Right ventricle myocardium inferior (tissue), 1 donor: ENCODE results near the gene EPC1. TPM values are rescaled to one million over a fixed set of nuclear protein-coding genes. Genes with fewer than 3 reads are reported as not detected.

Experiments used
- ATAC-seq: fragments of 200-7000 bp; cut with Tn5 transposase; one replicate; pipeline ENCODE4 v1.9.1; 2020; ENCODE audit warnings: mild to moderate bottlenecking, moderate library complexity
- DNase-seq: peaks from one replicate; pipeline ENCODE4 v3.0.0; 2021; ENCODE audit errors: missing footprints
- intact Hi-C: fragments of 100-400 bp; cut with DNase I; formaldehyde crosslinking; loops from one replicate; pipeline ENCODE4 v1.11.0; 2022
- total RNA-seq: library from RNA; stranded (reverse); fragmentation: NEBNext Ultra II Directional; extraction: Animal tissue kit (Norgen Biotek cat#: 25700); gene quantifications from one replicate; pipeline ENCODE4 v1.2.1, GENCODE V29; 2021
- donor health status: DM: no; HTN: yes; CAD: no; lungs with severe emphysema.

Gene EPC1
- total RNA-seq, 1 donor from 2014 or later, result 18.0 TPM

- intact Hi-C loops, result loop anchor here (10.0 kb wide), 1 partner anchor 294 kb away; the partner anchor contains the start of gene KIF5B
Measured at GRCh38 chr10:32348297-32349198, 1.6 kb upstream of the EPC1 start.

GRCh38 chr10:32347363-32348022 is 535 bp upstream of the EPC1 start:
- DNase-seq (no peak), ATAC-seq (no peak)
- intact Hi-C loops, result loop anchor here (2.0 to 10.0 kb wide), 2 partner anchors 23 to 293 kb away; partner anchors contain the start of gene KIF5B

More at GRCh38 chr10:32348297-32349198, 1.6 kb upstream of the EPC1 start:
- ATAC-seq (no peak), DNase-seq (no peak)

GRCh38 chr10:32346134-32346550 is 816 bp downstream of the EPC1 start:
- peak; percentile 98 for DNase-seq
- ATAC-seq, result peak; percentile 98
- intact Hi-C loops, result loop anchor here (1.0 to 10.0 kb wide), 3 partner anchors 25 to 291 kb away; partner anchors contain the start of gene KIF5B

- intact Hi-C loops, result loop anchor here (2.0 to 10.0 kb wide), 2 partner anchors 75 to 287 kb away; partner anchors contain the start of gene KIF5B
- ATAC-seq, result no peak
- no peak for DNase-seq
Measured at GRCh38 chr10:32341596-32341995, 5.4 kb downstream of the EPC1 start.

DNA sequence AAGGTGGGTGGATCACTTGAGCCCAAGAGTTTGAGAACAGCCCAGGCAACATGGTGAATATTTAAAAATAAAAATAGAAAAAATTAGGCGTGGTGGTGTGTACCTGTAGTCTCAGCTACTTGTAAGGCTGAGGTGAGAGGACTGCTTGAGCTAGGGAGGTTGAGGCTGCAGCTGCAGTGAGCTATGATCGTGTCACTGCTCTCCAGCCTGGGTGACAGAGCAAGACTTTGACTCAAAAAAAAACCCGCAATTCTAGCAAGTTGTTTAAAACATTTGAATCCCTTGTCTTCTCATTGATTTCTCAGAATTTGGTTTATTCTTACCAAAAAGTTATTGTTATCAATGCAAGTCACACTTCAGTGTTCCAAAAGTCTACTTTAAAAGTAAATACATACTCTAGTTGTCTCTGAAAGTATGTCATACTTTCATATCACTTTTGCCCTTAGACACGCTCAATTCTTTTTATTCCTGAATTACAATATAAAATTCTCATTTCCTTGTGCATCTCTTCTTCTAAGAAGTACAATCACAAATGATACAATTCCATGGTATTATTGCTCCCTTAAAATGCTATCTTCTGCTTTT is 6.3 kb downstream of the EPC1 start:
- DNase-seq (no peak), ATAC-seq (no peak)
- intact Hi-C loops, result loop anchor here (2.0 to 10.0 kb wide), 2 partner anchors 74 to 286 kb away; partner anchors contain the start of gene KIF5B

DNA sequence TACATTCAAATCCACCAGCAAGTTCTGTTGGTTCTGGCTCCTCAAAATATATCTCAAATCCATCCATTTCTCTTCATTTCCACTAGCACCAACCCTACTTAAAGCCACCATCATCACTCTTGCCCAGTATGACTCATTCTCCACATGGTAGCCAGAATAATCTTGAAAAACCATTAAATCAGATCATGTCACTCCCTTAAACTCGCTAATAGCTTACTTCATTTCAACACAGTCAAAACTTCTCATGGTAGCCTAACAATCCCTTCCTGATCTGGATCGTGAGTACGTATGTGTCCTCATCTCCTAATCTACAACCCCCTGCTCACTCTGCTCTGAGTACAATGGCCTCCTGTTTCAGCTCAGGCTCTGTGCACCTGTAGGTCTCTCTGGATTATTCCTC is 8.7 kb downstream of the EPC1 start:
- intact Hi-C loops, result no loop called here
- ATAC-seq, result no peak
- DNase-seq, result no peak

DNA sequence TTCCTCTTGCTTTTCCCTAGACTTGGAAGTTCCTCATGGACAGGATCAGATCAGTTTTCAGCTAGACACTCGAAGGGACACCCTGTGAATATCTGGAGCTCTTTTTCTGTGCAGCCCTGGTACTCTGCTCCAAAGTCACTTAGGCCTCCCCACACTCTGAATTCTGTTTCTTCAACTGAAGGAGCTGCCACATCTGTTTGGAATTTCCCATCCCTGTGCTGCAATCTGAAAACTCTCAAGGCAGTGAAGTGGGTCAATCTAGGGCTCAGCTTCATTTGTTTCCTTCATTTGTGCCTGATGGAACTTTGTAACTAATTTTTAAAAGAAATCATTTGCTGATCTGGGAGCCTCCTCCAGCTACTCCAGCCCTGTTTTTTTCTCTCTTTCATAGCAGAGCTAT is 9.6 kb downstream of the EPC1 start:
- no peak for DNase-seq
- intact Hi-C loops, result no loop called here
- no peak for ATAC-seq

GRCh38 chr10:32333849-32334248 is 13.1 kb downstream of the EPC1 start:
- no peak for DNase-seq

DNA sequence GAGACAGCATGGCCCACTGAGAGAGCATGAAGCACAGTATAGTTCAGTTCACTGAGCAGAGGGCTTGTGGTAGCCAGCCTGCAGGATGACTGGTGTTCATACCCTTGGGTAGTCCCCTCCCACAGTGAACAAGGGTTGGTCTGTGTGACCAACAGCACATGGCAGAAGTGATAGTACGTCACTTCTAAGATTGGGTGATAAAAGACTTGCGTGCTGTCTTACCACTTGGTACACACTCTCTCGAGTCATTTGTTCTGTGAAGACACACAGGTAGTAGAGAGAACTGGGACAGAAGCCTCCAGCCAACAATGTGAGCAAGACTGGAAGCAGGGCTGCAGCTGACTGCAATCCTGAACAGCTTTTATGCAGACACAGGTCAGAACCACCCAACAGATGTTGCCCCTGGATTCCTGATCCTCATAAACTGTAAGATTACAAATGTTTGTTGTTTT is 14.6 kb downstream of the EPC1 start:
- intact Hi-C loops, result no loop called here
- DNase-seq (no peak), ATAC-seq (peak; percentile 44)

More at GRCh38 chr10:32333849-32334248, 13.1 kb downstream of the EPC1 start:
- intact Hi-C loops, result no loop called here
- no peak for ATAC-seq

- ATAC-seq, result no peak
- intact Hi-C loops, result no loop called here
- DNase-seq, result no peak
Measured at GRCh38 chr10:32331606-32332005, 15.4 kb downstream of the EPC1 start.

GRCh38 chr10:32330214-32330613 is 16.7 kb downstream of the EPC1 start:
- DNase-seq, result no peak
- ATAC-seq, result no peak
- intact Hi-C loops, result no loop called here

GRCh38 chr10:32329061-32329460 is 17.9 kb downstream of the EPC1 start:
- intact Hi-C loops, result no loop called here
- no peak for ATAC-seq

GRCh38 chr10:32328499-32328898 is 18.5 kb downstream of the EPC1 start:
- no peak for ATAC-seq
- no peak for DNase-seq
- intact Hi-C loops, result no loop called here

More at GRCh38 chr10:32329061-32329460, 17.9 kb downstream of the EPC1 start:
- no peak for DNase-seq

GRCh38 chr10:32327364-32327691 is 19.6 kb downstream of the EPC1 start:
- DNase-seq (no peak), ATAC-seq (no peak)
- intact Hi-C loops, result no loop called here

DNA sequence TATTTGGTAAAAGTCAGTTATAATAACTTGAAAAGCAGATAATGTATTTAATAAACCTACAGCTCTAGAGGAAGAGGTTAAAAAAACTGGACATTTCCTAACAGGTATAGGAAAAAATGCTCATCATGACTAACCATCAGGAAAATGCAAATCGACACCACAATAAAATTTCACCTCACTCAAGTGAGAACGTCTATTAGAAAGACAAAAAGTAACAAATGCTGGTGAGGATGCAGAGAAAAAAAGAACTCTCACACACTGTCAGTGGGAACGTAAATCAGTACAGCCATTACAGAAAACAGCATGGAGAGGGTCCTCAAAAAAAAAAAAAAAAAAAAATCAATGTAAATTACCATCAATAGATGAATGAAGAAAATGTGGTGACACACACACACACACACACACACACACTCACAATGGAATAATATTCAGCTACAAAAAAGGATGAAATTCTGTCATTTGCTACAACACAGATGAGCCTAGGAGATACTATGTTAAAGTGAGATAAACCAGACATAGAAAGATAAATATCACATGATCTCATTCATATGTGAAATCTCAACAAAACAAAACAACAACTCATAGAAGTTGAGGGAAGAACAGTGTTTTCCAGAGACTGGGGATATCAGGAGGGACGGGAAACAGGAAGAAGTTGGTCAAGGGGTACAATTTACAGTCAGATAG is 20.1 kb downstream of the EPC1 start:
- no peak for DNase-seq
- no peak for ATAC-seq
- intact Hi-C loops, result no loop called here

- DNase-seq (no peak), ATAC-seq (no peak)
- intact Hi-C loops, result no loop called here
Measured at GRCh38 chr10:32326119-32326518, 20.8 kb downstream of the EPC1 start.

DNA sequence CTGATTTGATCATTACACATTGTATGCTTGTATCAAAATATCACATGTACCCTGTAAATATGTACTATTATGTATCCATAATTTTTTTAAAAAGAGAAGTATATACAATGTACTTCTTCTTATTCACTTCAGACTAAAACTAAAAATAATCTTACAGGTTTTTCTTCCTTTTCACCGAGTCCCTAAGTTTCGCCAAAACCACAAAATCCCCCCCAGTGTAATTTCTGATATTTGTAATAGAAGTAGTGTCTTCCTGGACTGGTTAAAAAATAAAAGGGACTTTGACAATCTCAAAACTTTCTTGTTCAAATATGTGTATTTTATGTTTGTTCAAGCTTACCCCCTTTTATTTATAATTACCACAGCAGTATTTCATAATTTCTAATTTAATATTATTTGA is 23.9 kb downstream of the EPC1 start:
- intact Hi-C loops, result no loop called here

DNA sequence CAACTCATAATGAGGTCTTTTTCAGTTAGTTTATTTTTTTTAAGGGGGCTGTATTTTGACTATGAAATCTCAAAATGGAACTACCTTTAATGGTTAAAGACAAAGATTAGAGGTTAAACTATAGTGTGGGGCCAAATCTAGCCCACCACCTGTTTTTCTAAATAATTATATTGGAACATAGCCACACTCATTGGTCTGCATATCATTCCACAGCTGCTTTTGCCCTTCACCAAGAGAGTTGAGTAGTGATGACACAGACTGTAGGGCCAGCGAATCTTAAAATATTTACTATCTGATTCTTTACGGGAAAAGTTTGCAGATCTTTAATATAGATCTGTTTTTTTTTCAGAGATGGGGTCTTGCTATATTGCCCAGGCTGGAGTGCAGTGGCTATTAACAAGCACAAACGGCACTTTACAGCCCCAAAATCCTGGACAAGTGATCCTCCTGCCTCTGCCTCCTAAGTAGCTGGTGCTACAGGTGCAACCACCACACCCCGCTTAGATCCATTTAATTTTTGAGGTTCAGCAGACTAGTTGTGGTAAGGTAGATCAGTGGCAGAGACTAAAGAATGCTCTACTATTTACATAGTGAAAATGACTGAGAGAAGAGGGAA is 25.8 kb downstream of the EPC1 start:
- ATAC-seq (no peak), DNase-seq (no peak)
- intact Hi-C loops, result no loop called here

More for the DNA sequence above, 23.9 kb downstream of the EPC1 start:
- no peak for ATAC-seq
- no peak for DNase-seq
